ENCODE measurements around the gene STAP2.
"Not testable (repeated sequence)": the region's sequence is repeated elsewhere in the genome, so short reads cannot be mapped to it uniquely, and the experiment has no call there.

The STAP2 gene

DNA sequence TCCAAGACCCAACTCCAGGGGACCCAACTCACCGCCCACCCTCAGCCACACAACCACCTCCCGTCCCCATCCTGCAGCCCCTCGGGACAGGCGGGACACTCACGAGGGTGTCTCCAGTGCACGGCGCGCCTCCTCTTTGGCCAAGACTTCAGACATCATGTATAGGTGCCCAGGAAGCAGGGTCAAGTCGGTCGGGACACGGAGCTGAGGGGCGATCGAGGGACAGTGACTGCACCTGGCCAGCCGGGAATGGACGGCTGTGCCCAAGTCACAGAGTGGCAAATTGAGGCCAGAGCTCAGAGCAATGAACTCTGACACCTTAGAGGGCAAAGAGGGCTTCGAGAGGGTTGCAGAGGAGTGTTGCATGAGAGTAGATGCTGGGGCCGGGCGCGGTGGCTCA is 8.8 kb downstream of the STAP2 start:
- no peak overlapping the region for H3K4me3 ChIP-seq (ENCODE audit: control insufficient read depth, low read depth, low read length)
- TF ChIP-seq, protein P1, sequence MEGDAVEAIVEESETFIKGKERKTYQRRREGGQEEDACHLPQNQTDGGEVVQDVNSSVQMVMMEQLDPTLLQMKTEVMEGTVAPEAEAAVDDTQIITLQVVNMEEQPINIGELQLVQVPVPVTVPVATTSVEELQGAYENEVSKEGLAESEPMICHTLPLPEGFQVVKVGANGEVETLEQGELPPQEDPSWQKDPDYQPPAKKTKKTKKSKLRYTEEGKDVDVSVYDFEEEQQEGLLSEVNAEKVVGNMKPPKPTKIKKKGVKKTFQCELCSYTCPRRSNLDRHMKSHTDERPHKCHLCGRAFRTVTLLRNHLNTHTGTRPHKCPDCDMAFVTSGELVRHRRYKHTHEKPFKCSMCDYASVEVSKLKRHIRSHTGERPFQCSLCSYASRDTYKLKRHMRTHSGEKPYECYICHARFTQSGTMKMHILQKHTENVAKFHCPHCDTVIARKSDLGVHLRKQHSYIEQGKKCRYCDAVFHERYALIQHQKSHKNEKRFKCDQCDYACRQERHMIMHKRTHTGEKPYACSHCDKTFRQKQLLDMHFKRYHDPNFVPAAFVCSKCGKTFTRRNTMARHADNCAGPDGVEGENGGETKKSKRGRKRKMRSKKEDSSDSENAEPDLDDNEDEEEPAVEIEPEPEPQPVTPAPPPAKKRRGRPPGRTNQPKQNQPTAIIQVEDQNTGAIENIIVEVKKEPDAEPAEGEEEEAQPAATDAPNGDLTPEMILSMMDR (IDR thresholded peaks at IDR 0.05; ENCODE audit: control insufficient read depth, insufficient read depth, low read depth, low read length, missing control alignments), result no peak
- no peak for DNase-seq (ENCODE audit: low read depth)

- DNase-seq (ENCODE audit: low read depth), result not testable (repeated sequence)
- peak overlapping the region; percentile 38 for H3K4me3 ChIP-seq (ENCODE audit: control insufficient read depth, low read depth, low read length)
Measured at GRCh38 chr19:4328991-4329681, 9.5 kb downstream of the STAP2 start.

DNA sequence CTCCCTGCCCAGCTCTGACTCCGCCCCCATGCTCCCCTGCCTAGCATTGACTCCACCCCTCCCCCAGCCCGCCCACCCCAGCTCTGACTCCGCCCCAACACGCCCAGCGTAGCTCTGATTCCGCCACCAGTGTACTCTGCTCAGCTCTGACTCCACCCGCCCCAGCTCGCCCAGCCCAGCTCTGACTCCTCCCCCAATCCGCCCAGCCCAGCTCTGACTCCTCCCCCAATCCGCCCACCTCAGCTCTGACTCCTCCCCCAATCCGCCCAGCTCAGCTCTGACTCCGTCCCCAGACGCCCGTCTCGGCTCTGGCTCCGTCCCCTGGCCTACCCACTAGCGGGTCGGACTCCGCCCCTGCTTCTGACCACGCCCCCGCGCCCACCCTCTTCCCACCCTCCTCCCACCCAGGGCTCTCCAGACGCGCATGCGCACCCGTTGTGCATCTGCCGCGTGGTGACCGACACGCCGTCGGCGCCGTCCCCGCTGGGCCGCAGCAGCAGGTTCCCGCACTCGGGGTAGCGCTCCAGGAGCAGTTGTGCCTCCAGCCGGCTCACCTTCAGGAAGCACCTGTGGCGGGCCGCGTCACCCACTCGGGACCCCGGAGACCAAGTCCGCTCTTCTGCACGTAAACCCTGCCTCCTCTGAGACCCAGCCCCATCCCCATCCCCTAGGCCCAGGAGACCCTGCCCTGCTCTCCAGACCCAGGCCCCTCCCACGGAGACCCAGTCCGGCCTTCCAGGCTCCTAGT is 10.2 kb downstream of the STAP2 start:
- DNase-seq (ENCODE audit: low read depth), result no peak
- peak overlapping the region; percentile 38 for H3K4me3 ChIP-seq (ENCODE audit: control insufficient read depth, low read depth, low read length)
- TF ChIP-seq, protein P1 (IDR thresholded peaks at IDR 0.05; ENCODE audit: control insufficient read depth, insufficient read depth, low read depth, low read length, missing control alignments), result no peak

GRCh38 chr19:4327877-4328242 is 10.8 kb downstream of the STAP2 start:
- H3K4me3 ChIP-seq (ENCODE audit: control insufficient read depth, low read depth, low read length), result no peak overlapping the region
- DNase-seq (ENCODE audit: low read depth), result no peak
- TF ChIP-seq, protein P1 (IDR thresholded peaks at IDR 0.05; ENCODE audit: control insufficient read depth, insufficient read depth, low read depth, low read length, missing control alignments), result no peak

DNA sequence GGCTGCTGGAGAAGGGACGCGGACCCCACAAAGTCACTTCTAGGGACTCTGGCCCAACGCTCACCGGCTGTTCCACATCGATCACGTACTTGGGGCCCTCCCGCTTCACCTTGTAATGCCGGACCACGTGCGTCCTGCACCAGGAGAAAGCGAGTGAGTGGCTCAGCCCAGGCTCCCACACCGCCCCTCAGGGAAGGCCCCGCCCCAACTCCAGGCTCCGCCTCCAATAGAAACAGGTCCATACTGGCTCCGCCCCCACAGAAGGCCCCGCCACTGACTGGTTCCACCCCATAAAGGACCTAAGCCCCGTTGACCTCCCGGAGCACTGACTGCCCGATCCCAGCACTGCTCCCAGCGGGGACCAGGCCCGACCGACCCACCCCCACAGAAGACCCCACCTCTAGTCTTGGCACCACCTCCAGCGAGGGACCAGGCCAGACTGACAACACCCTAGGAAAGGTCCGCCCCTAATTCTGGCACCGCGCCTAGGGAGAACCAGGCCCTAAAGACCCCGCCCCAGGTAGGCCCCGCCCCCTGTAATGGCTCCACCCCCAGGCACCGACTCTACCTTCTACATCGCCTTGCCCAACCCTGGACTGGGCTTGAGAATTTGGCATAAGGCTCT is 11.3 kb downstream of the STAP2 start:
- DNase-seq (ENCODE audit: low read depth), result no peak
- TF ChIP-seq, protein P1 (IDR thresholded peaks at IDR 0.05; ENCODE audit: control insufficient read depth, insufficient read depth, low read depth, low read length, missing control alignments), result no peak

GRCh38 chr19:4326837-4327251 is 11.8 kb downstream of the STAP2 start:
- TF ChIP-seq, protein P1 (IDR thresholded peaks at IDR 0.05; ENCODE audit: control insufficient read depth, insufficient read depth, low read depth, low read length, missing control alignments), result no peak
- no peak overlapping the region for H3K4me3 ChIP-seq (ENCODE audit: control insufficient read depth, low read depth, low read length)
- no peak for DNase-seq (ENCODE audit: low read depth)

More for the DNA sequence above, 11.3 kb downstream of the STAP2 start:
- H3K4me3 ChIP-seq (ENCODE audit: control insufficient read depth, low read depth, low read length), result no peak overlapping the region
